Stimulated activated naive CD4-positive, alpha-beta T cell (primary cell): ENCODE results near the gene CENPT.

Experiments used
- DNase-seq, 6 experiments: peaks; one replicate each; lab custom pipeline; 2025; lab: John Stamatoyannopoulos, UW

The CENPT gene

GRCh38 chr16:67847064-67847861 is at the start of gene CENPT:
Gene CENPT, minus strand, starts transcription at chr16:67847693. Its CDS starts 13,834 bp downstream, at chr16:67833859.
- DNase-seq = peak in 1 of 6 experiments; percentile 78

DNA sequence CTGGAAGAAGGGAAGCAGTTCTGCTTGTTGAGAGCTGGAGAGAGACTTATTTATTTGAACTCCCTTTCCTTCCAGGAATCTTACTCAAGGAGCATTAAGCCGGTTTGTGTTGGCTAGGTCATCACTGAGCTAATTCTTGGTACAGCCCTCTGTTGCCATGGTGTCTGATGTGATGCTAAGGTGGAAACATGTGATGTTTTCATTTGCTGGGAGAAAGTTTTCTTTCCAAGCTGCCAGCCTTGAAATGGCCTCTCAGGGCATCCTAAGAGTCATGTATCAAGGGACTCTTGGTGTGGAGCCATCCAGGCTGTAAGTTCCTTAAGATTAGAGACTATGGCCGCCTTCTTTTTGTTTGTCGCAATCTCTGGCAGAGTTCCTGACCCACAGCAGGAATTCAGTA is 49.7 kb upstream of the CENPT start:
- no peak for DNase-seq

DNA sequence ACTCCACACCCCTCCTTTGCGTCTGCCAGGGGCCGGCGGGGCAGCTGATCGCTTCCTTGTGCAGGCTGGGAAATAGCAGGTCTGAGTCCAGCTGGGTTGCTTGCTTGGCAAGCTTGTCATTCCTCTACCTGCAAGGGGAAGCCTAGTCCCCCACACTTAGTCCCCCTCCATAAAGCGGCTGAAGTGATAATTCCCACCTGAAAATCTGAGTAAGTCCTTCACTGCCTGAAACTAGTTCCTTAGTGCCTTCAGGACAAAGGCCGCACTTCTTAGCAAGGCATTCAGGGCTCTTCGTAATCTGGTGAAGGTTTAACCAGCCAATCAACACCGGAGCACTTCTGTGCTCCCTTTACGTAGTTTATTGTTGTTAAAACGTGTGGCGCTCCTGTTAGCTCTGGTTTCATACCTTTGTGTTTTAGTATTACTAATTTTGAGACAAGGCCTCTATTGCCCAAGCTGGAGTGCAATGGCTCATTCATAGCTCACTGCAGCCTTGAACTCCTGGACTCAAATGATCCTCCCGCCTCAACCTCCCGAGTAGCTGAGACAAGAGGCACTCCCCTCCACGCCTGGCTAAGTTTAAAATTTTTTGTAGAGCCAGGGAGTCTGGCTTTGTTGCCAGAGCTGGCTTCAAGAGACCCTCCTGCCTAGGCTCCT is 46.4 kb upstream of the CENPT start:
- DNase-seq = no peak

- DNase-seq = peak; percentile 80 to 94 (median 91)
Observed at GRCh38 chr16:67892899-67893742, 45.6 kb upstream of the CENPT start, which contains the start of gene PSKH1. Gene PSKH1, plus strand, starts transcription at chr16:67893254. Its CDS starts 15,496 bp downstream, at chr16:67908750.

DNA sequence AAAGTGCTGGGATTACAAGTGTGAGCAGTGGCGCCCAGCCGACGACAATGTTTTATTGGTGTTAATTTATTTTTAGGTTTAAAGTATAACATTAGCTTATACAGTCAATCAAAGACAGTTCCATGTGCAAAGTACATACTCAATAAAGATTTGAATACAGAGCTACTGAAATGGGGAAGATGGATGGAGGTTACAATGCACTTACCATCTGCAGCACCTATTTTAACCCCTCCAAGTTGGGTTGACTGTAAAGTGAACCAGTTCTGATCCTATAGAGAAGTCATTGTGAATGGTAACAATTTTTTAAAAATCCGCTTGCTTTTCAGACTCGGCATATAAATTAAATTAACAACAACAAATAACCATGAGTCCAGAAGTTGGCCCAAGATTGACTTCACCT is 44.9 kb upstream of the CENPT start:
- no peak for DNase-seq

DNA sequence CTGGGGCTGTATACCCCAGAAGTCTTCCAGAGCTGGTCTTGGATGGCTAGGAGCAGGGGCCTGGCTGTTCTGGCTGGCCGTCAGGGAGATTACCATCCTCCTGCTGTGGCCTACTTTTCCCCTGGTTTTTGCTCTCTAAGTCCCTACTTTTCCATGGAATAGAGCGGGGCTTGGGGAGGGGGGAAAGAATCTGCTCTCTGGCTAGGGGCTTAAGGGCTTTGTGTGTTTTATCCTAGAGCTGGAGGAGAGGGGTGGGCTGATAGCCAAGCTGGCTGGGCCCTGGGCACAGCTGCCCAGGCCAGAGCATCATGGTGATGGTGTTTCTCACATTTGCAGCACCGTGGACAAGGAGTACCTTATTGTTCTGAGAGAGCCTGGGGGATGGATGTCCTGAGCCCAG is 40.8 kb upstream of the CENPT start:
- DNase-seq = no peak

DNA sequence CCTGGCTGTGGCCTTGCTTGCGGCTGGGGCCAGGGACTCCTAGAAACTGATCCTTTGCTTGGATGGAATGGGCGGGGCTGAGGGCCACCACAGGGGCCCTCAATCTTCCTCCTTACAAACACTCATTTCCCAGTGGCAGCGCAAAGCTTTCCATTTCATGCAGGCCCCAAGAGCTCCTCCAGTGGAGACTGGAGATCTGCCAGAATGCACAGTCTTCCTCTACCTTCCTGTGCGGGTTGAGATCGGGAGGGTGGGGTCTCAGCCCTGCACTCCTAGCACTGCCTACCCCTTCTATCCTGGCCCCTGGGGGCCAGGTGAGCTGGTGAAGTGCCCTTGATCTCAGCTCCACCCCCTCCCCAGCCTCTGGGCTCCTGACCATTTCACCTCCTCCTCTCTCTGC is 38.9 kb upstream of the CENPT start:
- DNase-seq = no peak

DNA sequence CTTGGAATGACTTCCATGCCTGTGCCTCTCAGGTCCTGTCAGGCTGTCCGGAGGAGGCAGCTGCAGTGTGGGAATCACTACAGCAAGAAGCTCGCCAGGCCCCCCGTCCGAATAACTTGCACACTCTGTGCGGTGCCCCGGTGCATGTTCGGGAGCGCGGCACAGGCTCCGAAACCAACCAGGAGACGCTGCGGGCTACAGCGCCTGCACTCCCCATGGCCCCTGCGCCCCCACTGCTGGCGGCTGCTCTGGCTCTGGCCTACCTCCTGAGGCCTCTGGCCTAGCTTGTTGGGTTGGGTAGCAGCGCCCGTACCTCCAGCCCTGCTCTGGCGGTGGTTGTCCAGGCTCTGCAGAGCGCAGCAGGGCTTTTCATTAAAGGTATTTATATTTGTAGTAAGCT is 38.5 kb upstream of the CENPT start:
- DNase-seq = no peak

GRCh38 chr16:67885545-67885944 is 38.1 kb upstream of the CENPT start:
- no peak for DNase-seq

DNA sequence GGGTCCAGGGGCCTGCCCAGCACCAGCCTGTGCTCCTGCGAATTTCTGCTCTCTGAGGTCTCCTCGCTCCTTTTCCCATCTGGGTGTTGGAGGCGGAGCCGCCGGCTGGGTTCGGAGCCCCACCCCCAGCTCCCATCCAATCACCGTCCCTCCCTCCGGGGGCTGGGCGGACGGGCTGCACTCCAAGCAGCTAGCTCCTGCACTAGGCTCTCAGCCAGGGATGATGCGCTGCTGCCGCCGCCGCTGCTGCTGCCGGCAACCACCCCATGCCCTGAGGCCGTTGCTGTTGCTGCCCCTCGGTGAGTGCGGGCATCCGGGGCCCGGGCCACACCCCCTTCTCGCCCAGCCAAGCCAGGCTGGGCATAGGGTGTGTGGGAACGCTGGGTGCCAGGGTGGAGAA is 37.2 kb upstream of the CENPT start, which contains the start of gene NRN1L:
NRN1L (plus strand) TSS at position 202 of the 400 bp plus-strand sequence; CDS start at position 221, 19 bp downstream.
- DNase-seq = no peak

DNA sequence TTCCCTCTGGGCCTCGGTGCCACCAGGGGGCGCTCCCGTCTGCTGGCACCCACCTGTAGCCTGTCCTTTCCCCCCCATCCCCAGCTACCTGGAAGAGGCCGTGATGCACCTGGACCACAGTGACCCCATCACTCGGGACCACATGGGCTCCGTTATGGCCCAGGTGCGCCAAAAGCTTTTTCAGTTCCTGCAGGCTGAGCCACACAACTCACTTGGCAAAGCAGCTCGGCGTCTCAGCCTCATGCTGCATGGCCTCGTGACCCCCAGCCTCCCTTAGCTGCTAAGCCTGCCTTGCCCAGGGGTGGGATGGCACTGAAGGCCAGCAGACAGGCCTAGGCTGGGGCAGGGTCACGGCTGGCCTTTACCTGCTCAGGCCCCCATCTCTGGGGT is 36.4 kb upstream of the CENPT start:
- DNase-seq = peak; percentile 56 to 83 (median 69)

- no peak for DNase-seq
Observed at GRCh38 chr16:67883146-67883871, 35.8 kb upstream of the CENPT start.

- no peak for DNase-seq
Observed at GRCh38 chr16:67882374-67883145, 35.1 kb upstream of the CENPT start.

DNA sequence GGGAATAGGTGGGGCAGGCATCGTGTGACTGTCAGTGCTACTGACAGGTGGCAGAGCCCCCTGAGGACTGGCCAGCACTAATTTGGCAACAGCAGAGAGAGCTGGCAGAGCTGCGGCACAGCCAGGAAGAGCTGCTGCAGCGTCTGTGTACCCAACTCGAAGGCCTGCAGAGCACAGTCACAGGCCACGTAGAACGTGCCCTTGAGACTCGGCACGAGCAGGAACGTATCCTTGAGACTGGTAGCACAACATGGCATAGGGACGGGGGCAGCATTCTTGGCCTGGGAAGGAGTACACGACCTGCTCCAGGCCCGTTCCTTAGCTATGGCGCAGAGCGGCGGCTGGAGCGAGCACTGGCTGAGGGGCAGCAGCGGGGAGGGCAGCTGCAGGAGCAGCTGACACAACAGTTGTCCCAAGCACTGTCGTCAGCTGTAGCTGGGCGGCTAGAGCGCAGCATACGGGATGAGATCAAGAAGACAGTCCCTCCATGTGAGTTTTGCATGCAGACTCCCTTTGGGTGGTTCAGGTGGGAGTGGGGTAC is 34.2 kb upstream of the CENPT start:
- no peak for DNase-seq

GRCh38 chr16:67880584-67880983 is 33.1 kb upstream of the CENPT start:
- DNase-seq = no peak

DNA sequence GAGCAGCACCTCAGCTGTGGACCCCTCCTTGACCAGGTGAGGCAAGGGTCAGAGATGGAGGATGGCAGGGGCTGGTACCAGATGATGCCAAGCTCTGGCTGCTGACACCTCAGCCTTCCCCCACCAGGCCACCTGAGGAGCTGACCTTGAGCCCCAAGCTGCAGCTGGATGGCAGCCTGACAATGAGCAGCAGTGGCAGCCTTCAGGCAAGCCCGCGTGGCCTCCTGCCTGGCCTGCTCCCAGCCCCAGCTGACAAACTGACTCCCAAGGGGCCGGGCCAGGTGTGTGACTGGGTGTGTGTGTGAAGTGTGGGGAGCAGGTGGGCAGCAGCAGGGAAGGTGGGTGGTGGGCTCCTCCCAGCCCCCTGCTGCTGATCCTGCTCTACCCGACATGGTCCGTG is 32.4 kb upstream of the CENPT start:
- no peak for DNase-seq

GRCh38 chr16:67879462-67879861 is 32.0 kb upstream of the CENPT start:
- no peak for DNase-seq

- DNase-seq = no peak
Observed at GRCh38 chr16:67878846-67879245, 31.4 kb upstream of the CENPT start.

- no peak for DNase-seq
Observed at GRCh38 chr16:67878232-67878631, 30.7 kb upstream of the CENPT start.

DNA sequence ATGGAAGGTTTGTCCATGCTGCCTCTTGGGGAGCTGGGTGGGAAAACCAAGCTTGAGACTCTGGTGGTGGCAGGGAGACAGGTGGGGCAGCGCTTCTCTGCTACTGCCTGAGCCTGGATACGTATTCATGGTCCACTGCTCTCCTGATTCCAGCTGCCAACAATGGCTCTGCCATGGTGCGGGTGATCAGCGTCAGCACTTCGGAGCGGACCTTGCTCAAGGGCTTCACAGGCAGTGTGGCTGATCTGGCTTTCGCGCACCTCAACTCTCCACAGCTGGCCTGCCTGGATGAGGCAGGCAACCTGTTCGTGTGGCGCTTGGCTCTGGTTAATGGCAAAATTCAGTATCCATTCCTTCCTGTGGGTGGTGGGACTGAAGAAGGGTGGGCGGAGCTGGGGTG is 29.6 kb upstream of the CENPT start:
- DNase-seq = no peak

- no peak for DNase-seq
Observed at GRCh38 chr16:67874372-67874771, 26.9 kb upstream of the CENPT start.
